ENCODE measurements around the gene FOXN3. TPM values are rescaled to one million over a fixed set of nuclear protein-coding genes. Genes with fewer than 3 reads are reported as not detected.

Gene FOXN3
- total and polyA plus RNA-seq, 10 of the 15 experiments (the other 5 are each of a cell fraction or from before 2014, with no cell fraction given) = 4.5 to 68.9 (median 29.7) TPM

DNA sequence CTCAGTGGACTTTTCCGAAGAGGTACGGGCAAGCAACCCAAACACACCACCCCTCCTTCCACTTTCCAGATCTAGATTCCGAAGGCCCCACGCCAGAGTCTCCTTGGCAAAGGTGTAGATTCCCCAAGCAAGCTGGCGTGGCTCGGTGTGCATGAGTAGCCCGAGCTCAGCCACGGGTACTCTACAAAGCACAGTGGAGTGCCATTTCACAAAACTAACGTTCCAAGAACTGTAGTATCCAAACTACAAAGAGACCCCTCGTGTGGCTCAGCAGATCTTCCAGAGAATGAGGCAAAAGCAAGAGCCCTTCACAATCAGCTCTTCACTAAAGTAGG, 72.1 kb downstream of the FOXN3 start:
- 98% methylated on average over 10 of the region's 10 CpGs for whole genome bisulfite sequencing (ENCODE audit: insufficient coverage, insufficient replicate concordance, low lambda C conversion rate, missing lambda C conversion rate)

DNA sequence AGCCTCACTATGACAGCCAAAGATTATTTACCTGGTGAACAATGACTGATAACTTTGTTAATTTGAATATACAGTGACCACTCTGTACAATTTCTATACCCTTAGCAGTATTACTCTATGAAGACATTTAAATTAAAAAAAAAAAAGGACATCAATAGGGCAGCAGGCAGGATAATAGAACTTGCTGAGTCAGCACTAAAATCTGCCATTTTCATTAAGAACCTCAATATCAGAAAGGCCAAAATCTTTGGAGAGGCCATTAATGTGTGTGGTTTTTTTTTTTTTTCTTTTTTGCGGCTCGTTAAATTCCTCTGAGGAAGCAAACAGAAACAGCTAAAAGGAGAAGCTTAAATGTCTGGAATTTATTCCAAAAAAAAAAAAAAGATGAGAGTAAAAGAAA, 73.7 kb downstream of the FOXN3 start:
- H3K79me2 ChIP-seq (ENCODE audit: control insufficient read depth, insufficient read depth, low read length) = peaks cover 9% of the 10 kb centered on the region

More for the DNA sequence above, 72.1 kb downstream of the FOXN3 start:
- Histone ChIP-seq H3K9me3 (replicated peaks; ENCODE audit: control insufficient read depth, insufficient read depth, low read length) (no peaks in the 10 kb centered on the region; the same call in 2 of the 3 replicates), H3K27ac (ENCODE audit: control insufficient read depth, insufficient read depth) (no peak overlapping the region), H3K4me1 (ENCODE audit: control insufficient read depth, insufficient read depth, low read length) (peaks cover 18% of the 10 kb centered on the region), H3K9ac (ENCODE audit: control insufficient read depth, insufficient read depth, low read length) (no peak overlapping the region), H3K36me3 (ENCODE audit: control insufficient read depth in 2 of 2, insufficient read depth in 2 of 2, low read length in 1 of 2) (peaks cover 3 to 23% of the 10 kb centered on the region in 2 experiments), H3K27me3 (replicated peaks in 1 of 2; ENCODE audit: control insufficient read depth in 2 of 2, insufficient read depth in 2 of 2, low read length in 1 of 2) (no peaks in the 10 kb centered on the region), H3K79me2 (ENCODE audit: control insufficient read depth, insufficient read depth, low read length) (peaks cover 4% of the 10 kb centered on the region), H3K4me3 (no peak overlapping the region), H4K20me1 (ENCODE audit: control insufficient read depth, insufficient read depth) (no peaks in the 10 kb centered on the region), H2AFZ (ENCODE audit: control insufficient read depth, low read depth, low read length) (no peak overlapping the region), H3K4me2 (ENCODE audit: control insufficient read depth, insufficient read depth) (no peak overlapping the region)
- ChIA-PET RAD21 (ENCODE audit: unreplicated experiment) (interaction anchor here (1.5 kb wide), 1 partner anchor 8 kb away, joined by 5 read pairs; no protein-coding TSS in a partner anchor), CTCF (interaction anchor here (0.6 to 1.1 kb wide), 3 partner anchors 9 to 168 kb away, joined by 3 to 5 read pairs (median 4); no protein-coding TSS in a partner anchor), POLR2A (no interaction called here), SMC1A (ENCODE audit: uncharacterized antibody, unreplicated experiment) (interaction anchor here (1.5 to 2.8 kb wide), 4 partner anchors 9 to 70 kb away, joined by 3 to 10 read pairs (median 7); no protein-coding TSS in a partner anchor)
- DNase-seq (ENCODE audit: low read depth, low spot score) (no peak), ATAC-seq (no peak), FAIRE-seq (no peak)
- in situ Hi-C loops (cut with MboI) = no loop called here
- no TSS peak for BruUV-seq (replicated peaks)
- intact Hi-C loops (cut with micrococcal nuclease; ENCODE audit: unreplicated experiment) = no loop called here
- TF ChIP-seq MYC (IDR thresholded peaks at IDR 0.05; ENCODE audit: insufficient read depth, insufficient read length, insufficient replicate concordance, low read length, severe bottlenecking) = no peak
- no peak for TF ChIP-seq FOXM1 (IDR thresholded peaks at IDR 0.05; ENCODE audit: low read depth, low read length)
- no peak for TF ChIP-seq RAD21 (IDR thresholded peaks at IDR 0.05; ENCODE audit: insufficient read depth, low read depth, low read length)
- no peak for TF ChIP-seq STAT1 (conservative IDR thresholded peaks at IDR 0.05)
- no peak for TF ChIP-seq KDM1A (IDR thresholded peaks at IDR 0.05; ENCODE audit: borderline replicate concordance)
- no peak for TF ChIP-seq JUND (IDR thresholded peaks at IDR 0.05; ENCODE audit: low read depth, low read length)
- TF ChIP-seq GATAD2B (conservative IDR thresholded peaks at IDR 0.05; ENCODE audit: low read depth) = no peak
- TF ChIP-seq ETV6 (conservative IDR thresholded peaks at IDR 0.05 in 1 of 2, IDR thresholded peaks at IDR 0.05 in 1 of 2; ENCODE audit: borderline replicate concordance in 1 of 2, low read depth in 1 of 2) = no peak
- TF ChIP-seq BCL11A (IDR thresholded peaks at IDR 0.05; ENCODE audit: low read depth, low read length) = no peak

More for the DNA sequence above, 73.7 kb downstream of the FOXN3 start:
- H3K36me3 ChIP-seq (ENCODE audit: control insufficient read depth in 2 of 2, insufficient read depth in 2 of 2, low read length in 1 of 2) = peaks cover 1 to 17% of the 10 kb centered on the region in 2 experiments; a peak in 3 of 4 replicates
- no TSS peak for BruUV-seq (replicated peaks)
- no peak overlapping the region for H3K27ac ChIP-seq (ENCODE audit: control insufficient read depth, insufficient read depth)
- in situ Hi-C loops (cut with MboI) = no loop called here
- TF ChIP-seq EGR1 (IDR thresholded peaks at IDR 0.05; ENCODE audit: borderline replicate concordance in 1 of 2, low read depth in 2 of 2, low read length in 2 of 2) (no peak), SREBF2 (IDR thresholded peaks at IDR 0.05; ENCODE audit: low read length) (no peak), SMC3 (IDR thresholded peaks at IDR 0.05; ENCODE audit: borderline replicate concordance, low read length) (no peak), PAX5 (IDR thresholded peaks at IDR 0.05; ENCODE audit: borderline replicate concordance, low read depth, low read length) (no peak), SIX5 (IDR thresholded peaks at IDR 0.05; ENCODE audit: low read depth, low read length, severe bottlenecking) (no peak), ZNF24 (IDR thresholded peaks at IDR 0.05) (no peak), KLF5 (IDR thresholded peaks at IDR 0.05; ENCODE audit: partially characterized antibody) (no peak), MTA3 (IDR thresholded peaks at IDR 0.05; ENCODE audit: borderline replicate concordance, low read length) (no peak), SMARCA5 (IDR thresholded peaks at IDR 0.05) (no peak), SPI1 (IDR thresholded peaks at IDR 0.05; ENCODE audit: borderline replicate concordance, insufficient read depth, low read depth, low read length) (no peak)
- TF ChIP-seq, protein P1, sequence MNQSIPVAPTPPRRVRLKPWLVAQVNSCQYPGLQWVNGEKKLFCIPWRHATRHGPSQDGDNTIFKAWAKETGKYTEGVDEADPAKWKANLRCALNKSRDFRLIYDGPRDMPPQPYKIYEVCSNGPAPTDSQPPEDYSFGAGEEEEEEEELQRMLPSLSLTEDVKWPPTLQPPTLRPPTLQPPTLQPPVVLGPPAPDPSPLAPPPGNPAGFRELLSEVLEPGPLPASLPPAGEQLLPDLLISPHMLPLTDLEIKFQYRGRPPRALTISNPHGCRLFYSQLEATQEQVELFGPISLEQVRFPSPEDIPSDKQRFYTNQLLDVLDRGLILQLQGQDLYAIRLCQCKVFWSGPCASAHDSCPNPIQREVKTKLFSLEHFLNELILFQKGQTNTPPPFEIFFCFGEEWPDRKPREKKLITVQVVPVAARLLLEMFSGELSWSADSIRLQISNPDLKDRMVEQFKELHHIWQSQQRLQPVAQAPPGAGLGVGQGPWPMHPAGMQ (IDR thresholded peaks at IDR 0.05; ENCODE audit: borderline replicate concordance) = no peak
- no peaks in the 10 kb centered on the region for H3K27me3 ChIP-seq (replicated peaks in 1 of 2; ENCODE audit: control insufficient read depth in 2 of 2, insufficient read depth in 2 of 2, low read length in 1 of 2)
- CTCF ChIA-PET = interaction anchor here (1.8 kb wide), 1 partner anchor 9 kb away, joined by 8 read pairs; no protein-coding TSS in a partner anchor
- H3K4me1 ChIP-seq (ENCODE audit: control insufficient read depth, insufficient read depth, low read length) = peaks cover 34% of the 10 kb centered on the region
- ATAC-seq (no peak), DNase-seq (ENCODE audit: low read depth, low spot score) (no peak), FAIRE-seq (no peak)
- no peak overlapping the region for H2AFZ ChIP-seq (ENCODE audit: control insufficient read depth, low read depth, low read length)
- no peak overlapping the region for H3K4me2 ChIP-seq (ENCODE audit: control insufficient read depth, insufficient read depth)
- SMC1A ChIA-PET (ENCODE audit: uncharacterized antibody, unreplicated experiment) = interaction anchor here (0.6 to 2.8 kb wide), 7 partner anchors 10 to 165 kb away, joined by 3 to 10 read pairs (median 3); no protein-coding TSS in a partner anchor
- no peak overlapping the region for H3K9ac ChIP-seq (ENCODE audit: control insufficient read depth, insufficient read depth, low read length)
- no peaks in the 10 kb centered on the region for H4K20me1 ChIP-seq (ENCODE audit: control insufficient read depth, insufficient read depth)
- intact Hi-C loops (cut with micrococcal nuclease; ENCODE audit: unreplicated experiment) = no loop called here
- POLR2A ChIA-PET = interaction anchor here (0.6 to 0.7 kb wide), 2 partner anchors 12 to 60 kb away, joined by 3 read pairs; no protein-coding TSS in a partner anchor
- RAD21 ChIA-PET (ENCODE audit: unreplicated experiment) = interaction anchor here (0.6 to 1.3 kb wide), 4 partner anchors 38 to 298 kb away, joined by 3 read pairs; no protein-coding TSS in a partner anchor
- H3K4me3 ChIP-seq = no peak overlapping the region
- WGBS (ENCODE audit: insufficient coverage, insufficient replicate concordance, low lambda C conversion rate, missing lambda C conversion rate) = no CpG with 5 or more reads among the region's 2 CpGs
- H3K9me3 ChIP-seq (replicated peaks; ENCODE audit: control insufficient read depth, insufficient read depth, low read length) = no peaks in the 10 kb centered on the region; the same call in 2 of the 3 replicates
